ENCODE results near the gene OAS1.

- TF ChIP-seq CTCF (conservative IDR thresholded peaks at IDR 0.05; ENCODE audit: low read depth, low read length) (no peak), EZH2 (IDR thresholded peaks at IDR 0.05; ENCODE audit: low read length, unreplicated experiment) (no peak)
Observed at GRCh38 chr12:112932485-112933128, 25.8 kb downstream of the OAS1 start.

All from PC-3 (cell line).